ENCODE results near the gene ZMYM4. TPM values are rescaled to one million over a fixed set of nuclear protein-coding genes. Genes with fewer than 3 reads are reported as not detected.

Gene ZMYM4
- total RNA-seq, 2 experiments from 2014 or later: 37.0 to 39.9 TPM

GRCh38 chr1:35466120-35466519, 197.6 kb downstream of the ZMYM4 start:
- Mint-ChIP-seq H3K27ac (no peak overlapping the region), H3K4me1 (ENCODE audit: low read depth) (peaks cover 11% of the 10 kb centered on the region), H3K9me3 (no peaks in the 10 kb centered on the region), H3K36me3 (ENCODE audit: low read depth) (peaks cover 94% of the 10 kb centered on the region), H3K27me3 (no peaks in the 10 kb centered on the region), H3K4me3 (no peak overlapping the region)
- ChIA-PET POLR2A (interaction anchor here (0.8 to 1.3 kb wide), 2 partner anchors 40 to 92 kb away, joined by 3 to 4 read pairs; partner anchors contain the start of genes KIAA0319L and NCDN), CTCF (interaction anchor here (0.8 kb wide), 1 partner anchor 14 kb away, joined by 4 read pairs; no protein-coding TSS in a partner anchor)
- ATAC-seq (ENCODE audit: poor library complexity): no peak
- no peak for TF ChIP-seq CTCF (IDR thresholded peaks at IDR 0.05)
- peaks cover 0 to 8% of the 10 kb centered on the region in 2 experiments for H3K9me3 ChIP-seq (ENCODE audit: control insufficient read depth in 1 of 2, insufficient read depth in 1 of 2, low read length in 2 of 2)
- H3K27me3 ChIP-seq (ENCODE audit: control insufficient read depth in 1 of 2, insufficient read depth in 2 of 2, low read length in 2 of 2): no peaks in the 10 kb centered on the region
- peaks cover 64% of the 10 kb centered on the region for H3K36me3 ChIP-seq (ENCODE audit: insufficient read depth, low read length)
- DNase-seq: no peak
- no peak overlapping the region for H3K4me3 ChIP-seq (ENCODE audit: low read length)
- intact Hi-C loops (cut with DNase I, micrococcal nuclease): no loop called here
- H3K27ac ChIP-seq (ENCODE audit: low read depth in 1 of 2, low read length in 2 of 2): no peak overlapping the region
- H3K4me1 ChIP-seq (ENCODE audit: insufficient read depth, low read length): no peaks in the 10 kb centered on the region

- Mint-ChIP-seq H3K27ac (no peak overlapping the region), H3K36me3 (ENCODE audit: low read depth) (peaks cover 87% of the 10 kb centered on the region)
These were observed 202.6 kb downstream of the ZMYM4 start for GRCh38 chr1:35470977-35471613.

More at GRCh38 chr1:35470977-35471613, 202.6 kb downstream of the ZMYM4 start:
- Mint-ChIP-seq H3K9me3 (no peaks in the 10 kb centered on the region), H3K4me1 (ENCODE audit: low read depth) (no peaks in the 10 kb centered on the region), H3K4me3 (no peak overlapping the region), H3K27me3 (no peaks in the 10 kb centered on the region)
- H3K4me1 ChIP-seq (ENCODE audit: insufficient read depth, low read length): no peaks in the 10 kb centered on the region
- ChIA-PET CTCF (no interaction called here), POLR2A (interaction anchor here (0.8 to 1.2 kb wide), 2 partner anchors 36 to 67 kb away, joined by 3 to 4 read pairs; no protein-coding TSS in a partner anchor)
- intact Hi-C loops (cut with DNase I, micrococcal nuclease): no loop called here
- H3K27me3 ChIP-seq (ENCODE audit: control insufficient read depth in 1 of 2, insufficient read depth in 2 of 2, low read length in 2 of 2): no peaks in the 10 kb centered on the region
- H3K36me3 ChIP-seq (ENCODE audit: insufficient read depth, low read length): peaks cover 48% of the 10 kb centered on the region
- no peak overlapping the region for H3K27ac ChIP-seq (ENCODE audit: low read depth in 1 of 2, low read length in 2 of 2)
- ATAC-seq (ENCODE audit: poor library complexity) (no peak), DNase-seq (no peak)
- no peaks in the 10 kb centered on the region for H3K9me3 ChIP-seq (ENCODE audit: control insufficient read depth in 1 of 2, insufficient read depth in 1 of 2, low read length in 2 of 2)
- H3K4me3 ChIP-seq (ENCODE audit: low read length): no peak overlapping the region
- TF ChIP-seq CTCF (IDR thresholded peaks at IDR 0.05): no peak

Other genes with a start within 250 kb of the ZMYM4 start
- 10 to 100 TPM; 23.6 to 30.3 TPM for gene ZMYM6, start 236.8 kb upstream of the ZMYM4 start, total RNA-seq
- 1 to 10 TPM; 6.3 to 6.7 TPM for gene ZMYM1, start 189.3 kb upstream of the ZMYM4 start, total RNA-seq
- gene SFPQ, start 75.6 kb upstream of the ZMYM4 start, total RNA-seq: 100 to 1,000 TPM; 766 to 767 TPM

All from CD4-positive, alpha-beta T cell (primary cell).